Neural crest cell (in vitro differentiated cells): ENCODE results near the gene CCDC8. TPM values are rescaled to one million over a fixed set of nuclear protein-coding genes. Genes with fewer than 3 reads are reported as not detected.
A peak's percentile ranks its signal among the peaks of the same experiment; 100 is the strongest.

Experiments
- DNase-seq: peaks from one replicate; pipeline ENCODE4 v3.0.0; 2021; ENCODE audit warnings: low read depth, mixed read lengths, low spot score
- H3K27ac Mint-ChIP-seq: one replicate; pipeline ENCODE4 v1.8.0; 2021; ENCODE audit warnings: mild to moderate bottlenecking, mixed read lengths; ENCODE audit not compliant: unreplicated experiment
- H3K27me3 Mint-ChIP-seq: 2 replicates; pipeline ENCODE4 v1.8.0; 2021; ENCODE audit warnings: low read depth, mild to moderate bottlenecking, mixed read lengths
- H3K36me3 Mint-ChIP-seq: 2 replicates; pipeline ENCODE4 v1.8.0; 2021; ENCODE audit warnings: low read depth, mild to moderate bottlenecking, mixed read lengths
- H3K4me1 Mint-ChIP-seq: 2 replicates; pipeline ENCODE4 v1.8.0; 2021; ENCODE audit warnings: mixed read lengths
- H3K4me3 Mint-ChIP-seq: one replicate; pipeline ENCODE4 v1.8.0; 2021; ENCODE audit warnings: mild to moderate bottlenecking, mixed read lengths
- H3K9me3 Mint-ChIP-seq: 2 replicates; pipeline ENCODE4 v1.8.0; 2021; ENCODE audit warnings: mixed read lengths
- long read RNA-seq: library from polyadenylated mRNA; unstranded; transcript quantifications from one replicate; pipeline ENCODE4 v2.0.0, GENCODE V29; 2020
- total RNA-seq: library from RNA; stranded (reverse); gene quantifications from 2 replicates; pipeline ENCODE4 v1.2.1, GENCODE V29; 2021
- TF ChIP-seq, protein P1 (sequence below): fragments of 200-600 bp; sonication (generic); conservative IDR thresholded peaks from 2 replicates; pipeline ENCODE4 v1.5.0; 2021; ENCODE audit warnings: antibody characterized with exemption, mild to moderate bottlenecking

Gene CCDC8
- 23.9 and 25.1 TPM in 2 replicates for total RNA-seq
- long read RNA-seq, partial matches to known transcripts = 0 of 1 reads
- long read RNA-seq, other reads (novel, unspliced or antisense) = 0 of 1 reads

DNA sequence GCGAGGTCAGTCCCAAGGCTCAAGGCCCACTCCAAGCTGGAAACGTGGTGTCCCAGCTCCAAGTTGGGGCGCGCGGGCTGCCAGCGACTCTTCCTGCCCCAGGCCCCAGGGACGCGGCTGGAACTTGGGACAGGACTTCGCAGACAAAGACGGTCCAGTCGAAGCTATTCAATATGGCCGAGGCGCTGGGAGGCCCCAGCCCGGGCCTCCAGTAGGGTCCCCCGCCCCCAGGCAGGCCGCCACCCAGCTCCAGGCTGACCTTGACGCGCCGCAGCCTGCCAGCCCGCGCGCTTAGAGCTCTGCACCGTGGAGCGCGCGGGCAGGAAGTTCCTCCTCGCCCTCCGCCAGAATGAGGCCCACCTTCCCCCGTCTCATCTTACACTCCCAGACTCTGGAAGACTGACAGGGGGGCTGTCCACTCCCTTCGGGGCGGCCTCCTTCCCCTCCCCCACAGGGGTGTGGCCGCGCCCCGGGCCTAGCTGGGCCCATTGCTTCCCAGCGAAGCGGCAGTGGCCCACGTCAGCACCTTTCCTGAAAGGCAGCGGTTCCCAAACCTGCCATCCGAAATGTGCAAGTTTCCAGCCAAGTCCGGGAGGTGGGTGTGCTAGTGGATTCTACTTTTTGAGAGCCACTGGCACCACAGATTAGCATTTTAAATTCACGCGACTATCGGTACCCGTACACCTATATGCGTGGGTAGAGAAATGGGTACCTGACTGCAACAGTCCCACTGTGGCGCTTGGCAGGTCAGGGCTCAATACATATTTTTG, at the start of gene CCDC8:
TSS of gene CCDC8 (minus strand) at position 303 of the 770 bp plus-strand sequence. CDS start 754 bp downstream, outside the sequence.
- H3K27me3 Mint-ChIP-seq = peaks cover 10% of the 10 kb centered on the region
- peaks cover 69% of the 10 kb centered on the region for H3K4me1 Mint-ChIP-seq
- peak within 1 kb of the TSS; percentile 95 for H3K27ac Mint-ChIP-seq

GRCh38 chr19:46461537-46461936, 48.2 kb upstream of the CCDC8 start:
- DNase-seq = no peak
- Mint-ChIP-seq H3K27ac (no peak overlapping the region), H3K4me1 (no peaks in the 10 kb centered on the region), H3K27me3 (no peaks in the 10 kb centered on the region), H3K36me3 (peaks cover 5% of the 10 kb centered on the region), H3K9me3 (no peaks in the 10 kb centered on the region), H3K4me3 (no peak overlapping the region)
- TF ChIP-seq, protein P1, sequence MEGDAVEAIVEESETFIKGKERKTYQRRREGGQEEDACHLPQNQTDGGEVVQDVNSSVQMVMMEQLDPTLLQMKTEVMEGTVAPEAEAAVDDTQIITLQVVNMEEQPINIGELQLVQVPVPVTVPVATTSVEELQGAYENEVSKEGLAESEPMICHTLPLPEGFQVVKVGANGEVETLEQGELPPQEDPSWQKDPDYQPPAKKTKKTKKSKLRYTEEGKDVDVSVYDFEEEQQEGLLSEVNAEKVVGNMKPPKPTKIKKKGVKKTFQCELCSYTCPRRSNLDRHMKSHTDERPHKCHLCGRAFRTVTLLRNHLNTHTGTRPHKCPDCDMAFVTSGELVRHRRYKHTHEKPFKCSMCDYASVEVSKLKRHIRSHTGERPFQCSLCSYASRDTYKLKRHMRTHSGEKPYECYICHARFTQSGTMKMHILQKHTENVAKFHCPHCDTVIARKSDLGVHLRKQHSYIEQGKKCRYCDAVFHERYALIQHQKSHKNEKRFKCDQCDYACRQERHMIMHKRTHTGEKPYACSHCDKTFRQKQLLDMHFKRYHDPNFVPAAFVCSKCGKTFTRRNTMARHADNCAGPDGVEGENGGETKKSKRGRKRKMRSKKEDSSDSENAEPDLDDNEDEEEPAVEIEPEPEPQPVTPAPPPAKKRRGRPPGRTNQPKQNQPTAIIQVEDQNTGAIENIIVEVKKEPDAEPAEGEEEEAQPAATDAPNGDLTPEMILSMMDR = no peak

More for the DNA sequence above, at the start of gene CCDC8:
- Mint-ChIP-seq H3K4me3 (peak within 1 kb of the TSS; percentile 96), H3K9me3 (no peaks in the 10 kb centered on the region), H3K36me3 (peaks cover 6% of the 10 kb centered on the region)
- TF ChIP-seq, protein P1 = no peak
- DNase-seq = peak; percentile 78

- Mint-ChIP-seq H3K9me3 (no peaks in the 10 kb centered on the region), H3K27ac (no peak overlapping the region), H3K36me3 (peaks cover 4% of the 10 kb centered on the region), H3K4me1 (no peaks in the 10 kb centered on the region), H3K4me3 (no peak overlapping the region), H3K27me3 (no peaks in the 10 kb centered on the region)
- DNase-seq = no peak
- TF ChIP-seq, protein P1 = no peak
These were observed 47.6 kb upstream of the CCDC8 start for GRCh38 chr19:46460981-46461380.

DNA sequence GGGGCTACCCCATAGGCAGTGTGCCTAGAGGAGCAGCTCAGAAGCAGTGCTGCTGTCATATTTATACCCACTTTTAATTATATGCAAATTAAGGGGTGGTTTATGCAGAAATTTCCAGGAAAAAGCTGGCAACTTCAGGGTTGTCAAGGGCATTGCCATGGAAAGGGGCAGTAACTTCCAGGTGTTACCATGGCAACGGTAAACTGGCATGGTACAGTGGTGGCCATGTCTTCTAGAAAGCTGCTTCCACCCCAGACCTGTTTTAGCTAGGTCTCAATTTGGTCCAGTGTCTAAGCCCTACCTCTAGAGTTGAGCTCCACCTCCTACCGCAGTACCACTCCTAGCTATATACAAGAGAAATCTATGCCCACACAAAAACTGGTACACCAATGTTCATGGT, 46.7 kb upstream of the CCDC8 start:
- Mint-ChIP-seq H3K4me3 (no peak overlapping the region), H3K9me3 (no peaks in the 10 kb centered on the region), H3K27me3 (no peaks in the 10 kb centered on the region), H3K36me3 (peaks cover 4% of the 10 kb centered on the region), H3K4me1 (no peaks in the 10 kb centered on the region), H3K27ac (no peak overlapping the region)
- no peak for DNase-seq
- TF ChIP-seq, protein P1 = no peak

- Mint-ChIP-seq H3K4me3 (no peak overlapping the region), H3K27me3 (no peaks in the 10 kb centered on the region), H3K4me1 (peaks cover 4% of the 10 kb centered on the region), H3K27ac (no peak overlapping the region), H3K9me3 (no peaks in the 10 kb centered on the region), H3K36me3 (no peaks in the 10 kb centered on the region)
- no peak for DNase-seq
- TF ChIP-seq, protein P1 = no peak
These were observed 43.6 kb upstream of the CCDC8 start for GRCh38 chr19:46456930-46457329.
